ENCODE results near the gene WWOX. TPM values are rescaled to one million over a fixed set of nuclear protein-coding genes. Genes with fewer than 3 reads are reported as not detected.

WWOX gene
- total and polyA plus RNA-seq, 2 of the 4 experiments (the other 2 are of a cell fraction): 2.7 to 5.4 TPM

DNA sequence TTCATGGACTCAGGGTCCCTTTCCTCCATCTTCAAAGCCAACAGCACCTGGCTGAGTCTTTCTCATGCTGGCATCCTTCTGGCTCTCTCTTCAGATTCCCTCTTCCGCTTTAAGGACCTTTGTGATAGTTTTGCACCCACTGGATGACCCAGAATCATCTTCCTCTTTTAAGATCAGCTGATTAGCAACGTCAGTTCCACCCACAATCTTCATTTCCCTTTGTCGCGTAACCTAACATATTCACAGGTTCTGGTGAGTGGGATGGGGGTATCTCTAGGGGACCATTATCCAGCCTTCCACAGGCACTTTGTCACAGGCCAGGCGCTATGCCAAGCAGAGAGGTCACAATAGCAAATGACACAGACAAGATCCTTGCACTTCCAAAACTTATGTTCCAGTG is 907.3 kb downstream of the WWOX start:
- no peak for DNase-seq
- no peaks in the 10 kb centered on the region for H3K9me1 ChIP-seq (ENCODE audit: insufficient read depth, low read length)
- H3K56ac ChIP-seq (ENCODE audit: extremely low read depth, insufficient read depth, low read length): no peak overlapping the region
- no peak overlapping the region for H2AK9ac ChIP-seq (replicated peaks; ENCODE audit: low read depth, low read length, poor library complexity)
- H3K9me3 ChIP-seq (ENCODE audit: control insufficient read depth, insufficient read depth, low read length): peaks cover 51% of the 10 kb centered on the region
- H3K18ac ChIP-seq (ENCODE audit: low read depth, low read length): no peak overlapping the region
- no peak overlapping the region for H2BK120ac ChIP-seq (ENCODE audit: low read depth, low read length)
- no TSS peak for BruUV-seq (replicated peaks)
- dilution Hi-C loops (cut with HindIII; ENCODE audit: low sequenced_read_pairs, unreplicated experiment): no loop called here
- no peaks in the 10 kb centered on the region for H3K27me3 ChIP-seq (ENCODE audit: control insufficient read depth, insufficient read depth, low read length)
- H3K79me1 ChIP-seq (ENCODE audit: low read depth in 1 of 2, low read length in 2 of 2): no peaks in the 10 kb centered on the region
- no peak overlapping the region for H2BK20ac ChIP-seq (ENCODE audit: low read depth, low read length)
- no peak overlapping the region for H2BK5ac ChIP-seq (ENCODE audit: low read depth, low read length, poor library complexity, severe bottlenecking)
- no peak overlapping the region for H3K4ac ChIP-seq (ENCODE audit: low read depth, low read length)
- H3K9ac ChIP-seq (ENCODE audit: low read depth, low read length): no peak overlapping the region
- H2BK15ac ChIP-seq (ENCODE audit: low read depth, low read length): no peak overlapping the region
- no peak overlapping the region for H3K4me3 ChIP-seq (ENCODE audit: insufficient read depth, low read depth, low read length)
- H3K27ac ChIP-seq (ENCODE audit: insufficient read depth, low read length): no peak overlapping the region
- no peak for TF ChIP-seq MXI1 (IDR thresholded peaks at IDR 0.05; ENCODE audit: borderline replicate concordance, low read depth, low read length)
- no peak for TF ChIP-seq FOS (IDR thresholded peaks at IDR 0.05; ENCODE audit: low read depth, low read length)
- TF ChIP-seq POLR2A (IDR thresholded peaks at IDR 0.05; ENCODE audit: low read depth, low read length): no peak
- TF ChIP-seq CTCF (conservative IDR thresholded peaks at IDR 0.05; ENCODE audit: low read depth, low read length): no peak
- no peak for TF ChIP-seq RFX5 (IDR thresholded peaks at IDR 0.05; ENCODE audit: low read depth, low read length)
- no peak for TF ChIP-seq MAFK (IDR thresholded peaks at IDR 0.05; ENCODE audit: low read depth, low read length)
- TF ChIP-seq USF2 (IDR thresholded peaks at IDR 0.05; ENCODE audit: low read depth, low read length): no peak
- TF ChIP-seq BHLHE40 (IDR thresholded peaks at IDR 0.05; ENCODE audit: low read depth, low read length): no peak
- no peak for TF ChIP-seq NFE2L2 (IDR thresholded peaks at IDR 0.05; ENCODE audit: low read depth, low read length)
- TF ChIP-seq CEBPB (IDR thresholded peaks at IDR 0.05; ENCODE audit: low read depth, low read length): no peak
- TF ChIP-seq, protein P1, sequence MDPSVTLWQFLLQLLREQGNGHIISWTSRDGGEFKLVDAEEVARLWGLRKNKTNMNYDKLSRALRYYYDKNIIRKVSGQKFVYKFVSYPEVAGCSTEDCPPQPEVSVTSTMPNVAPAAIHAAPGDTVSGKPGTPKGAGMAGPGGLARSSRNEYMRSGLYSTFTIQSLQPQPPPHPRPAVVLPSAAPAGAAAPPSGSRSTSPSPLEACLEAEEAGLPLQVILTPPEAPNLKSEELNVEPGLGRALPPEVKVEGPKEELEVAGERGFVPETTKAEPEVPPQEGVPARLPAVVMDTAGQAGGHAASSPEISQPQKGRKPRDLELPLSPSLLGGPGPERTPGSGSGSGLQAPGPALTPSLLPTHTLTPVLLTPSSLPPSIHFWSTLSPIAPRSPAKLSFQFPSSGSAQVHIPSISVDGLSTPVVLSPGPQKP (IDR thresholded peaks at IDR 0.05; ENCODE audit: borderline replicate concordance, low read depth, low read length): no peak
- no peak for TF ChIP-seq RAD21 (IDR thresholded peaks at IDR 0.05; ENCODE audit: low read length)
- TF ChIP-seq CHD1 (IDR thresholded peaks at IDR 0.05; ENCODE audit: low read depth, low read length): no peak
- TF ChIP-seq MAZ (IDR thresholded peaks at IDR 0.05; ENCODE audit: borderline replicate concordance, low read depth, low read length): no peak
- TF ChIP-seq SMC3 (IDR thresholded peaks at IDR 0.05; ENCODE audit: low read depth, low read length): no peak
- no peak for TF ChIP-seq RCOR1 (IDR thresholded peaks at IDR 0.05; ENCODE audit: insufficient replicate concordance, low read length)
- WGBS, 2 experiments (ENCODE audit: extremely low coverage in 2 of 2, insufficient read length in 1 of 2): no CpG with 5 or more reads among the region's 5 CpGs
- H2AK5ac ChIP-seq (ENCODE audit: low read depth, low read length): no peak overlapping the region
- H4K91ac ChIP-seq (ENCODE audit: insufficient read depth, low read depth, low read length): no peak overlapping the region
- ChIA-PET POLR2A (ENCODE audit: unreplicated experiment) (no interaction called here), CTCF (no interaction called here)
- H4K5ac ChIP-seq (ENCODE audit: low read depth, low read length): no peak overlapping the region
- H4K8ac ChIP-seq (ENCODE audit: low read depth in 2 of 2, low read length in 2 of 2): no peak overlapping the region
- H4K20me1 ChIP-seq (ENCODE audit: insufficient read depth, low read length): no peaks in the 10 kb centered on the region
- no peak for ATAC-seq (ENCODE audit: low read depth)
- no peaks in the 10 kb centered on the region for H3K36me3 ChIP-seq (ENCODE audit: control insufficient read depth, insufficient read depth, low read length)
- no peaks in the 10 kb centered on the region for H3K4me1 ChIP-seq (ENCODE audit: control insufficient read depth, insufficient read depth, low read length)
- intact Hi-C loops (cut with micrococcal nuclease): no loop called here
- in situ Hi-C loops (cut with MboI; ENCODE audit: low sequenced_read_pairs): no loop called here
- no peak overlapping the region for H2AFZ ChIP-seq (replicated peaks; ENCODE audit: low read length, poor library complexity)
- H3K4me2 ChIP-seq (ENCODE audit: low read depth, low read length): no peak overlapping the region
- no peak overlapping the region for H3K23ac ChIP-seq (ENCODE audit: low read depth, low read length)
- no peak overlapping the region for H3K14ac ChIP-seq (replicated peaks; ENCODE audit: low read depth, low read length)
